ENCODE data around the gene CEP19.

DNA sequence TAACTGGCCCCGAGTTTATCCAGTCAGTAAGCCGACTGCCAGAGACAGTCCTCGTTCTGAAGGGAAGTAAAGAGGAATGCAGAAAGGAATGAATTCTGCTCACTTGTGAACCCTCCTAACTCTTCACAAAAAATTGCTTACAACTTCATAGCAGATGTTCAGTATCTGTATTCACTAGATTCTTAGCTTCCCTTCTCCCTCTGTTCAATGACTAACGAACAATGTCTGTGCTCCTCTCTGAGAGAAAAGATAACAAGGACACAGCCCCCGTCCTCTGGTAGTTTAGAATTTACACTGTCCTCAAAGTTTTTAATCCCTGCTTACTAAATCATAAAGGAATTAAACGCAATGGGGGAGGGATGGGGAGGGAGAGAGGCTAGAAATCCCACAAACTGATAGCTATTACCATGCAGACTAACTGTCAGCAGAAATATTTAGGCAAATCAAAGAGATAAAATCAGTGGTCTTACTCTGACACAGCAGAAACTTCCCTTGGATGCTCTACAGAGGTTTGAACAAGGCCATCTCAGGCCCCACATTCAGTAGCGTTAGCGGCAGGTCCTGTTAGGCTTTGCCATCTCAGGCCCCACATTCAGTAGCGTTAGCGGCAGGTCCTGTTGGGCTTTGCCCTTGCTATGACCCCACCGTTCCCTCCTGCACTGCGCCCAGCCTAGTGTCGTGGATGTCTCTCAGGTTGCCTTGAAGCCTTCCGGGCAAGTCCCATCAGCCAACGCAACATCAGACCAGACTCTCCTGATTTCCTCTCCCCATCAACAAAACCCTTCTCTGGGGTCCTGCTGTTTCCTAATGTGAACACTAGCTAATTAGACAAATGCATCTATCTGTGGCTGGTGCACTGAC lies 49.1 kb downstream of the CEP19 start:
- TF ChIP-seq SMC3 (IDR thresholded peaks at IDR 0.05; ENCODE audit: low read depth, low read length) (no peak), RAD21 (IDR thresholded peaks at IDR 0.05; ENCODE audit: low read length) (no peak)

Measured in IMR-90 (cell line).